ENCODE data around the gene ZNF629.

- no peak for TF ChIP-seq CTCF (IDR thresholded peaks at IDR 0.05)
- TF ChIP-seq EZH2 (IDR thresholded peaks at IDR 0.05; ENCODE audit: borderline replicate concordance, insufficient read depth, low read depth, low read length, poor library complexity, severe bottlenecking) = no peak
Measured at GRCh38 chr16:30743716-30744115, 43.3 kb downstream of the ZNF629 start.

Data from B cell (primary cell).